VCaP (cell line): Measurements from ENCODE around the gene NUP188.

Experiments used
- H3K27ac ChIP-seq: fragments of 450-650 bp; 2 replicates; pipeline ENCODE4 v1.5.1; 2017
- CTCF ChIP-seq: fragments of 450-650 bp; conservative IDR thresholded peaks from 2 replicates; pipeline ENCODE4 v1.5.1; 2017; ENCODE audit warnings: mild to moderate bottlenecking, moderate library complexity

NUP188 gene

DNA sequence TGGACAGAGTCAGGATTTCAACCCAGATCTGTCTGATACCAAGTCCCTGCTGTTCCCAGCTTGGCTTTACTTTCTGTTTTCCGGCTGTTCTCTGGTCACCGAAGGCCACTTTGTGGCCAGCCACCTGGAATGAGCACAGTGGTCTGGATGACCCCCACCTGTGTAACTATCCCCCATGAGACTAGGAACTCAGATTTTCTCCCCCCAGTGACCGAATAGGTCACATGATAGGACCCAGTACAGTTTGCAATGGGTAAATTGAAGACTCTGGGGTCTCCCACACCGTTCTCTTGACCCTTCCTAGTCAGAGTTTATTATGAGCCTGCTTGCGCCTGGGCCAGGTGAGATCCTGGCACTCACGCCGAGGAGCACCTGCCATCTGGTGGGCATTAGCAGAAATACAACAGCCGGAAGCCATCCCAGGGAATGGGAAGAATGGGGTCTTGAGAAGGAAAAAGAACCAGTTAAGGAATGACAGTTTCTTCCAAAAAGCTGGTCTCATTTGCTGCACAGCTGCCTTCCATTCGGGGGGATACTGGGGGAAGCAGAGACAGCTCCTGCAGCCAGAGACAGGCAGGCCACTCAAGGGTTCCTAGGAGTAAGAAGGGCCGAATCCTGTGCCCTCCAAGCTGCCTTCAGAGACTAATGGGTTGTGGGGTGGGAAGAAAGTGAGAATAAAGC is 19.6 kb upstream of the NUP188 start:
- peak overlapping the region; percentile 73 for H3K27ac ChIP-seq
- peak; percentile 96 for TF ChIP-seq CTCF

DNA sequence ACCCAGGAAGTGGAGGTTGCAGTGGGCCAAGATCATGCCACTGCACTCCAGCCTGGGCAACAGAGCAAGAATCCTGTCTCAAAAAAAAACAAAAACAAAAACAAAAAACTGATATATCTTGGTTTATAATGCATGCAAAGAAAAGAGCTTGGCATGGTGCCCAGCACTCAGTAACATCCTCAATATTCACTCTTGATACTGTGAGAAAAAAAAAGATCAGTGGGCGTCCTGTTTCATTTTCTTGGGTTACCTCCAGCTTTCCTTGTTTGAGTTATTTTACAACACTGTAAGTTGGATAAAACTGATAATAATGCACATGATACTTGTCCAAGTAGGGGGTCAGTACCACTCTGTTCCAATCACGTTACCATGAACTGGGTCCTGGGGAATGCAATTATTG is 18.9 kb upstream of the NUP188 start:
- no peak for TF ChIP-seq CTCF
- peak overlapping the region; percentile 73 for H3K27ac ChIP-seq

DNA sequence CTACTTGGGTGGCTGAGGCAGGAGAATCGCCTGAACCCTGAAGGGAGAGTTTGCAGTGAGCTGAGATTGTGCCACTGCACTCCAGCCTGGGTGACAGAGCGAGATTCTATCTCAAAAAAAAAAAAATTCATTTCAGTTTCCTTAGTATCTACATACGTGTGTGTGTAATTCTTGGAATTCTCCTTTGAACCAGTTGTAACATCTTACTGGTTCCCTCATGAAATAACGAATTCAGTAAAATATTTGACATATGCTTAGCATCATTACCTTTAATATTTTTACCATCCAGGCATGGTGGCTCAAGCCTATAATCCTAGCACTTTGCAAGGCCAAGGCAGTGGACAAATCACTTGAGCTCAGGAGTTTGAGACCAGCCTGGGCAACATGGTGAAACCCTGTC is 17.9 kb upstream of the NUP188 start:
- peak overlapping the region; percentile 73; the same call in 1 of the 2 replicates for H3K27ac ChIP-seq
- TF ChIP-seq CTCF, result no peak

GRCh38 chr9:128933731-128934130 is 13.8 kb upstream of the NUP188 start:
- TF ChIP-seq CTCF, result no peak
- H3K27ac ChIP-seq, result no peak overlapping the region

GRCh38 chr9:128936171-128936865 is 11.2 kb upstream of the NUP188 start:
- H3K27ac ChIP-seq, result no peak overlapping the region
- no peak for TF ChIP-seq CTCF

GRCh38 chr9:128937310-128938165 is 10.0 kb upstream of the NUP188 start:
- no peak for TF ChIP-seq CTCF
- no peak overlapping the region for H3K27ac ChIP-seq

DNA sequence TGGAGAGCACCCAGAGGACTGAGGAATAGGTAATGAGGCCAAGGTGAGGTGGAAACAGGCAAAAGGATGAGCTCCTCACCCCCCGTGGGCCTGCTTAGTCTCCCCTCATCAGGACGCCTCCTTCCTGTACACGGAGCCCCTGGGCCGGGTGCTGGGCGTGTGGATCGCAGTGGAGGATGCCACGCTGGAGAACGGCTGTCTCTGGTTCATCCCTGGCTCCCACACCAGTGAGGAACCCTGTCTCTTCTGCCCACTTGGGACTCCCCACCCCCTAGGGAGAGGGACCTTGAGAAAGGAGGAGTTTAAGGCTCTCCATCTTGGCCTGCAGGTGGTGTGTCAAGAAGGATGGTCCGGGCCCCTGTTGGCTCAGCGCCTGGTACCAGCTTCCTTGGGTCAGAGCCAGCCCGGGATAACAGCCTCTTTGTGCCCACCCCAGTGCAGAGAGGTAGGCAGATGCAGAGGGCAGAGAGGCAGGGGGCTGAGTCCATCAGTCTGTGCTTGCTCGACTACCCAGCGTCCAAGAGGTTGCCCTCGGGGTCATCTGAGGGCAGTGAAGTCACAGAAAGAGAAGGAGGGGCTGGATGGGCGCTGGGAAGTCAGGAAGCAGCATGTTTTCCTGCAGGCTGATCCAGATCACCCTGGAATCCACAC is 7.1 kb upstream of the NUP188 start:
- H3K27ac ChIP-seq, result no peak overlapping the region
- no peak for TF ChIP-seq CTCF
